ENCODE data around the gene YES1.
"Not testable (repeated sequence)": the region's sequence is repeated elsewhere in the genome, so short reads cannot be mapped to it uniquely, and the experiment has no call there.

The YES1 gene

DNA sequence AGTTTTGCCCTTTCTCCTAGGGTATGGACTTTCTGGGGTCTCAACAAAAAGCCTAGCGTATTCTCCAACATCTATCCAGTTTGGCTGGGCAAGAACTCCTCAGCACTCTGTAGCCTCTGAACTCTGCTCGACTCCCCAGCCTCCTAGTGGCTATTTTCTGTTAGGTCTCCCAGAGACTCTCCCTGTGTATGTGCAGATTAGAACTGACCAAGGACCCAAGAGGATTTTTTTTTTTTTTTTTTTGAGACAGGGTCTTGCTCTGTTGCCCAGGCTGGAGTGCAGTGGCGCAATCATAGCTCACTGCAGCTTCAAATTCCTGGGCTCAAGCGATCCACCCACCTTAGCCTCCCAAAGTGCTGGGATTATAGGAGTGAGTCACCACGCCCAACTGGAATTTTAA lies 81.9 kb downstream of the YES1 start:
- not testable (repeated sequence) for DNase-seq (ENCODE audit: low spot score)
- peaks cover 2 to 52% of the 10 kb centered on the region in 2 donors for H3K36me3 ChIP-seq (replicated peaks in 1 of 2; ENCODE audit: control insufficient read depth in 2 of 2, insufficient read depth in 2 of 2, low read length in 2 of 2)
- no CpG with 5 or more reads among the region's 5 CpGs for WGBS, 2 donors (ENCODE audit: extremely low coverage in 2 of 2, insufficient read length in 2 of 2, insufficient replicate concordance in 1 of 2)

DNA sequence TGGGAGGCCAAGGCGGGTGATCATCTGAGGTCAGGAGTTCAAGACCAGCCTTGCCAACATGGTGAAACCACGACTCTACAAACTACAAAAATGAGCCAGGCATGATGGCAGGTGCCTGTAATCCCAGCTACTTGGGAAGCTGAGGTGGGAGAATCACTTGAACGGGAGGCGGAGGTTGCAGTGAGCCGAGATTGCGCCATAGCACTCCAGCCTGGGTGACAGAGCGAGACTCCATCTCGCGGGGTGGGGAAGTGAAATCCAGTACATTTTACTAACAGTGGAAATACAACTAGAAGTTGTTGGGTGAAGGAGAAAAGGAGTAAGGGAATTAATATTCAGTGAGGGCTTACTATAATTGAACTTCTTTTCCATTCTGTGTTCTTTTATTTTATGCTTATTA lies 86.4 kb downstream of the YES1 start:
- Histone ChIP-seq H3K4ac (ENCODE audit: low read length) (no peak overlapping the region), H3K27me3 (ENCODE audit: control insufficient read depth in 3 of 3, insufficient read depth in 3 of 3, low read depth in 1 of 3, low read length in 3 of 3) (no peaks in the 10 kb centered on the region), H4K8ac (ENCODE audit: low read depth, low read length) (no peak overlapping the region), H3K27ac (replicated peaks; ENCODE audit: low read length) (no peak overlapping the region), H2BK12ac (ENCODE audit: low read length) (no peak overlapping the region), H3K79me1 (ENCODE audit: low read depth, low read length) (no peaks in the 10 kb centered on the region), H3K14ac (ENCODE audit: low read length) (no peak overlapping the region), H2BK120ac (ENCODE audit: low read depth, low read length) (no peak overlapping the region), H3K4me2 (ENCODE audit: insufficient read depth, low read length, poor library complexity, severe bottlenecking) (peak overlapping the region; percentile 11), H4K91ac (ENCODE audit: low read depth, low read length, poor library complexity) (no peak overlapping the region), H3K9me3 (replicated peaks in 1 of 2; ENCODE audit: control insufficient read depth in 2 of 2, insufficient read depth in 1 of 2, low read depth in 1 of 2, low read length in 2 of 2) (peaks cover 0 to 1% of the 10 kb centered on the region in 2 donors), H3K9ac (ENCODE audit: low read depth, low read length, poor library complexity) (no peak overlapping the region), H3K23ac (ENCODE audit: low read depth, low read length, poor library complexity) (no peak overlapping the region), H3K18ac (ENCODE audit: low read length) (no peak overlapping the region), H3K4me3 (ENCODE audit: low read length in 2 of 2) (no peak overlapping the region), H3K36me3 (replicated peaks in 1 of 2; ENCODE audit: control insufficient read depth in 2 of 2, insufficient read depth in 2 of 2, low read length in 2 of 2) (peaks cover 2 to 44% of the 10 kb centered on the region in 2 donors), H3K4me1 (ENCODE audit: control insufficient read depth in 2 of 2, insufficient read depth in 1 of 2, low read depth in 1 of 2, low read length in 2 of 2) (peaks cover 0 to 3% of the 10 kb centered on the region in 2 donors), H2AFZ (ENCODE audit: low read length) (no peak overlapping the region), H2BK15ac (ENCODE audit: low read length) (no peak overlapping the region), H2AK5ac (ENCODE audit: low read depth, low read length) (no peak overlapping the region), H2BK5ac (ENCODE audit: low read length) (no peak overlapping the region)
- no CpG with 5 or more reads among the region's 9 CpGs for WGBS, 2 donors (ENCODE audit: extremely low coverage in 2 of 2, insufficient read length in 2 of 2, insufficient replicate concordance in 1 of 2)
- DNase-seq (ENCODE audit: low spot score) = no peak

More for the DNA sequence above, 81.9 kb downstream of the YES1 start:
- H2BK15ac ChIP-seq (ENCODE audit: low read length); H3K4me3 ChIP-seq (ENCODE audit: low read length in 2 of 2); H2BK120ac ChIP-seq (ENCODE audit: low read depth, low read length); H3K27me3 ChIP-seq (ENCODE audit: control insufficient read depth in 3 of 3, insufficient read depth in 3 of 3, low read depth in 1 of 3, low read length in 3 of 3); H3K4me1 ChIP-seq (ENCODE audit: control insufficient read depth in 2 of 2, insufficient read depth in 1 of 2, low read depth in 1 of 2, low read length in 2 of 2); H2AK5ac ChIP-seq (ENCODE audit: low read depth, low read length); H3K4me2 ChIP-seq (ENCODE audit: insufficient read depth, low read length, poor library complexity, severe bottlenecking); H3K27ac ChIP-seq (replicated peaks; ENCODE audit: low read length); H3K23ac ChIP-seq (ENCODE audit: low read depth, low read length, poor library complexity); H4K8ac ChIP-seq (ENCODE audit: low read depth, low read length); H3K14ac ChIP-seq (ENCODE audit: low read length); H2BK5ac ChIP-seq (ENCODE audit: low read length); H3K4ac ChIP-seq (ENCODE audit: low read length); H2BK12ac ChIP-seq (ENCODE audit: low read length); H3K9me3 ChIP-seq (replicated peaks in 1 of 2; ENCODE audit: control insufficient read depth in 2 of 2, insufficient read depth in 1 of 2, low read depth in 1 of 2, low read length in 2 of 2); H4K91ac ChIP-seq (ENCODE audit: low read depth, low read length, poor library complexity); H2AFZ ChIP-seq (ENCODE audit: low read length); H3K18ac ChIP-seq (ENCODE audit: low read length); H3K9ac ChIP-seq (ENCODE audit: low read depth, low read length, poor library complexity); H3K79me1 ChIP-seq (ENCODE audit: low read depth, low read length): not testable (repeated sequence)

DNA sequence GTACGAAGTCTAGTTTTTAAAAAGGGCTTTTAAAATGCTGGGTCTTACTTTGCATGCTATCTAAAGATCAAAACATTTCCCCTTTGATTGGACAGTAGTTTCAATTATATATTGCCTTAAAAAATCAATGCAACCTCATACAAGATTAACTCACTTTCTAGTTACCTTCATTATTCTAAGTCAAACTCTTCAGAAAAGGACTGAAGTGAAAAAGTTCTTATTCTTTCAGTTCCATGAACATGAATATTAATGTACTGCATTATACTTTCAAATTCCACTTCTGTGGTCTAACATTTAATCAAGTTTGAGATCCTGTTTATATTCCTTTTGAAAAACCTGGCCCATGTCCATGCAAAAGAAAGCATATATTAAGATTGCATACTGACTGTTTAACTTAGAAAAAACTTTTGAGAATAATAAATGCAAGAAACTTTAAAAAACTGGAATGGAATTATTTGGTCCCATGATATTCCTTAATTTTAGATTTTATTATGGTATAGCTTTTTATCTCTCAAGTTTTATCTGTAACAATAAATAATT lies 88.4 kb downstream of the YES1 start:
- H2BK120ac ChIP-seq (ENCODE audit: low read depth, low read length) = no peak overlapping the region
- no peak overlapping the region for H3K27ac ChIP-seq (replicated peaks; ENCODE audit: low read length)
- no peak for DNase-seq (ENCODE audit: low spot score)
- no peak overlapping the region for H3K4me3 ChIP-seq (ENCODE audit: low read length in 2 of 2)
- H4K8ac ChIP-seq (ENCODE audit: low read depth, low read length) = no peak overlapping the region
- H3K23ac ChIP-seq (ENCODE audit: low read depth, low read length, poor library complexity) = no peak overlapping the region
- no peak overlapping the region for H3K4ac ChIP-seq (ENCODE audit: low read length)
- no peak overlapping the region for H2AFZ ChIP-seq (ENCODE audit: low read length)
- no peak overlapping the region for H2BK15ac ChIP-seq (ENCODE audit: low read length)
- no peaks in the 10 kb centered on the region for H3K27me3 ChIP-seq (ENCODE audit: control insufficient read depth in 3 of 3, insufficient read depth in 3 of 3, low read depth in 1 of 3, low read length in 3 of 3)
- H3K4me2 ChIP-seq (ENCODE audit: insufficient read depth, low read length, poor library complexity, severe bottlenecking) = no peak overlapping the region
- no peak overlapping the region for H3K9ac ChIP-seq (ENCODE audit: low read depth, low read length, poor library complexity)
- WGBS, 2 donors (ENCODE audit: extremely low coverage in 2 of 2, insufficient read length in 2 of 2, insufficient replicate concordance in 1 of 2) = no CpG with 5 or more reads among the region's 1 CpG
- H3K79me1 ChIP-seq (ENCODE audit: low read depth, low read length) = no peaks in the 10 kb centered on the region
- peaks cover 0 to 3% of the 10 kb centered on the region in 2 donors for H3K4me1 ChIP-seq (ENCODE audit: control insufficient read depth in 2 of 2, insufficient read depth in 1 of 2, low read depth in 1 of 2, low read length in 2 of 2)
- H3K14ac ChIP-seq (ENCODE audit: low read length) = no peak overlapping the region
- H3K18ac ChIP-seq (ENCODE audit: low read length) = no peak overlapping the region
- no peak overlapping the region for H2BK12ac ChIP-seq (ENCODE audit: low read length)
- peaks cover 2 to 36% of the 10 kb centered on the region in 2 donors for H3K36me3 ChIP-seq (replicated peaks in 1 of 2; ENCODE audit: control insufficient read depth in 2 of 2, insufficient read depth in 2 of 2, low read length in 2 of 2)
- H2BK5ac ChIP-seq (ENCODE audit: low read length) = no peak overlapping the region
- H3K9me3 ChIP-seq (replicated peaks in 1 of 2; ENCODE audit: control insufficient read depth in 2 of 2, insufficient read depth in 1 of 2, low read depth in 1 of 2, low read length in 2 of 2) = peaks cover 0 to 1% of the 10 kb centered on the region in 2 donors
- no peak overlapping the region for H2AK5ac ChIP-seq (ENCODE audit: low read depth, low read length)
- no peak overlapping the region for H4K91ac ChIP-seq (ENCODE audit: low read depth, low read length, poor library complexity)

DNA sequence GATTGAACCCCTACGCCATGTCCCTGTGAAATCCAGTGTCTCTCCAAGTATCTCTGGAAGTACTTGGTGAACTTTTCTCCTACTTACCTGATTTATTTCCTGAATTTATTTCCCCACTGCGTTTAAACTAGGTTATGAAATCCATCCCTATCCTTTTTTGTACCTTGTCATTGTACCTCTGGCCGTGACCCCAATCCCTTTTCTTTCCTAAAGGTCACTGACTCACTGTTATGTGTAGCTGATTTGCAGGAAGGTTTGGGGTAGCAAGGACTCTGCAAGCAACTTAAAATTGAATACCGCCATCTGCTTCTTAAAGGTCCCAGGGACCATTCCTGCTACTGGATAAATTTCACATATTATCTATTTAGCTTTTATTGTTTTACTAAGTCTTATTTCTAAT lies 95.0 kb downstream of the YES1 start:
- Histone ChIP-seq H3K79me1 (ENCODE audit: low read depth, low read length) (no peaks in the 10 kb centered on the region), H2BK12ac (ENCODE audit: low read length) (no peak overlapping the region), H3K14ac (ENCODE audit: low read length) (no peak overlapping the region), H4K91ac (ENCODE audit: low read depth, low read length, poor library complexity) (no peak overlapping the region), H3K4me1 (ENCODE audit: control insufficient read depth in 2 of 2, insufficient read depth in 1 of 2, low read depth in 1 of 2, low read length in 2 of 2) (no peaks in the 10 kb centered on the region), H3K23ac (ENCODE audit: low read depth, low read length, poor library complexity) (no peak overlapping the region), H3K9me3 (replicated peaks in 1 of 2; ENCODE audit: control insufficient read depth in 2 of 2, insufficient read depth in 1 of 2, low read depth in 1 of 2, low read length in 2 of 2) (peaks cover 2 to 7% of the 10 kb centered on the region in 2 donors), H2BK15ac (ENCODE audit: low read length) (no peak overlapping the region), H3K4ac (ENCODE audit: low read length) (no peak overlapping the region), H3K4me3 (ENCODE audit: low read length in 2 of 2) (no peak overlapping the region), H3K4me2 (ENCODE audit: insufficient read depth, low read length, poor library complexity, severe bottlenecking) (no peak overlapping the region), H3K27me3 (ENCODE audit: control insufficient read depth in 3 of 3, insufficient read depth in 3 of 3, low read depth in 1 of 3, low read length in 3 of 3) (no peaks in the 10 kb centered on the region), H4K8ac (ENCODE audit: low read depth, low read length) (no peak overlapping the region), H2AFZ (ENCODE audit: low read length) (no peak overlapping the region), H2AK5ac (ENCODE audit: low read depth, low read length) (no peak overlapping the region), H3K18ac (ENCODE audit: low read length) (no peak overlapping the region), H2BK5ac (ENCODE audit: low read length) (no peak overlapping the region), H3K27ac (replicated peaks; ENCODE audit: low read length) (no peak overlapping the region), H3K9ac (ENCODE audit: low read depth, low read length, poor library complexity) (no peak overlapping the region), H3K36me3 (replicated peaks in 1 of 2; ENCODE audit: control insufficient read depth in 2 of 2, insufficient read depth in 2 of 2, low read length in 2 of 2) (peaks cover 0 to 3% of the 10 kb centered on the region in 2 donors), H2BK120ac (ENCODE audit: low read depth, low read length) (no peak overlapping the region)
- no peak for DNase-seq (ENCODE audit: low spot score)
- WGBS, 2 donors (ENCODE audit: extremely low coverage in 2 of 2, insufficient read length in 2 of 2, insufficient replicate concordance in 1 of 2) = no CpG with 5 or more reads among the region's 4 CpGs

Data from neuronal stem cell (in vitro differentiated cells).